ENCODE measurements around the gene TP73.

Gene TP73

DNA sequence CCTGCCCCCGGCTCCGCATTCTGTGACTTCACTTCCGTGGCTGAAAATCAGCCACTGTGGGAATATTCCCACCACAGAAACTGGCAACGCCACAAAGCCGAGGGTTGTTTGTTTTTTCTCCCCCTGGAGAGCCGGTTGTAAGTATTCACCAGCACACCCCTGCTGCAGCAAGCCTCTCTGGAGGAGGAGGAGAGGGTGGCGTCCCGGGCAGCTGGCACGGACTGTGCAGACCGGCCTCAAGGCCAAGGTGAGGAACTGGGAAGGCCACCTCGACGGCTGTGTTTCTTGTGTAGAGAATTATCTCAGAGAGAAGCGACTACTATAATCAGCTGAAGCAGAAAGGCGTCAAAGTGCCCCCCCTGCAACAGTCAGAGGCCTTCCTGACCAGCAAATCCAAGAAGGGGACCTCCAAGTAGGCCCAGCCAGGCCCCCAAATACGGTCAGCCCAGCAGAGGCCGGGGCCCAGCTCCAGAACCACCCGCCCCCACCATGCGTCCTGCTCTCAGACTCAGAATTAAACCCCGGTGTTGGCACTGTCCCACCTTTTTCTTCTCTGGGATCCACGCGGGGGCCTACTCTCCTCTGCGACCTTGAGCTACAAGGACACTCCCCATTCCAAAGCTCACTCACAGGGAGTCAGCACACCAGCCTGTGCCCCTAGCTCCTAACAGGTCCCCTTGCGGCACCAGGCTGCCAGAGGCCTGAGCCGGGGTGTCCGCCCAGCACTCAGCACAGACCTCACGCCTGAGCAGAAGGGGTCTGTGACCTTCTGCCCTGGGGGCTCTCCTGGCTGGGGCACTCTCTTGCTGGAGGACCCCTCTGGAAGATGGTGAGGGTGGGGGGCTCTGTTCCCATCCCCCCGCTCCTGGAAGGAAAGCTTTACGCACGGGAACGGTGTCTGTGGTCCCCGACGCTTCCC, 119.1 kb downstream of the TP73 start:
- DNase-seq, result no peak

DNA sequence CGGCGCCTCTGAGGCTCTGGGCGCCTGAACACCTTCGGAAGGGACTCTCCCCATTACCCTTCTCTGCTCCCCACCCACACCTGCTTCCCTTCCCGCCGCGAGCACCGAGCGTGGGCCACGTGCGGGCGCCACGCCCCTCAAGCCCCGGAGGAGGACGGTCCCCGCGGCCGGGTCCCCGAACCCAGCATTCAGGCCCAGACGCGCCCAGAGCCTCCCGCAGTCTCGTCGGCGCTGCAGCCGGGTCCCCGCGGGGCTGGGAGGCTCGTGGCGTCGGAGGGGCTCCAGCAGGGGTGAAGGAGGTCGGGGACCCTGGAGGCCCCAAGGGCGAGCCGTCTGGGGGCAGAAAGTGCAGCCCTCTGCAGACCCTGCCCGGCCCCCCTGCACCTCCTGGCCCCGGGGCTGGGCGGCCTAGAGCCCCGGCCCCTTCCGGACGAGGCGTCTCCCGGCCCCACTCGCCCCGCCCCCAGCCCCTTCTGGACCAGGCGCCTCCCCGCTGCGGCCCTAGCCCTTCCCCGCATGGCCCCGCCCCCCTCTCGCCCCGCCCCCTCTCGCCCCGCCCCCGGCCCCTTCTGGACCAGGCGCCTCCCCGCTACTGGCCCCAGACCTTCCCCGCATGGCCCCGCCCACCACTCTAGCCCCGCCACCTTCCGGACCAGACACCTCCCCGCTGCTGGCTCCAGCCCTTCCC, 119.9 kb downstream of the TP73 start:
- DNase-seq, result peak; percentile 39 to 51

DNA sequence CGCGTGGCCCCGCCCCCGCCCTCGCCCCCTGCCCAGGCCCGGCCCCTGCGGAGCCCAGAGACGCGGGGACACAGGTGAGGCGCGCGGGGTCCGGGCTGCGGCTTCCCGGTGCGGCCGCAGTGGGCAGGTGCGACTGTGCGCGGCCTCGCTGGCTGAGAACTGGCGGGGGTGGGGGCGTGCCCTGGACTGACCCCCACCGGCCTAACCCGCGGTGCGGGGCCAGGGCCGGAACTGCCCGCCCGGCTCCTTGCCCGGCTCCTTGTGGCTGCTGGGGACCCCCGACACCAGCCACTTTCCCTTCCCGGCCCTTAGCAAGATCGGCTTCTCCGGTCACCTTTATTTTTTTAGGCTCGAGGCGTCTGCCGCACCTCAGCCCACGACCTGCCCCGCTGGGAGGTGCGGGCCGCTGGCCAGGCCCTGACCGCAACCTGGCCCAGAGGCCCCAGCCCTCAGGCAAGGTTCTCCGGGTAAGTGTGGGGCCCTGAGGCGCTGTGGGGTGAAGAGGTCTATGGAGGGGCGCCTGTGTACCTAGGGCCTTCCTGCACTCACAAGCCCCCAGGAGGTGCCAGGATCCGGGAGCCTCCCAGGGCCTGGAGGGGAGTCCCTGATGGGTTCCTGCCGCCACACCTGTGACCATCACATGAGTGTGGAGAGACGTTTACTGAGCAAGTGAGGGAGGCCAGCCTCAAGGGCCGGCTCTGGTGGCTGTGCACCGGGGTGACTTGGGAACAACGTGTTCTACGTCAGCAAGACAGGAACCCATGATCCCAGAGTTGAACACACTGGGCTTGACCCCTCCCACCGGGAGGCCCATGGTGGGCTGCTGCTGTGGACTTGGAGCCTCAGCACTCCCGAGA, 120.6 kb downstream of the TP73 start, which contains the start of gene SMIM1:
Gene SMIM1, plus strand, starts transcription at position 35 of the 857 bp plus-strand sequence. CDS start 2,625 bp downstream, outside the sequence.
- DNase-seq, result no peak

DNA sequence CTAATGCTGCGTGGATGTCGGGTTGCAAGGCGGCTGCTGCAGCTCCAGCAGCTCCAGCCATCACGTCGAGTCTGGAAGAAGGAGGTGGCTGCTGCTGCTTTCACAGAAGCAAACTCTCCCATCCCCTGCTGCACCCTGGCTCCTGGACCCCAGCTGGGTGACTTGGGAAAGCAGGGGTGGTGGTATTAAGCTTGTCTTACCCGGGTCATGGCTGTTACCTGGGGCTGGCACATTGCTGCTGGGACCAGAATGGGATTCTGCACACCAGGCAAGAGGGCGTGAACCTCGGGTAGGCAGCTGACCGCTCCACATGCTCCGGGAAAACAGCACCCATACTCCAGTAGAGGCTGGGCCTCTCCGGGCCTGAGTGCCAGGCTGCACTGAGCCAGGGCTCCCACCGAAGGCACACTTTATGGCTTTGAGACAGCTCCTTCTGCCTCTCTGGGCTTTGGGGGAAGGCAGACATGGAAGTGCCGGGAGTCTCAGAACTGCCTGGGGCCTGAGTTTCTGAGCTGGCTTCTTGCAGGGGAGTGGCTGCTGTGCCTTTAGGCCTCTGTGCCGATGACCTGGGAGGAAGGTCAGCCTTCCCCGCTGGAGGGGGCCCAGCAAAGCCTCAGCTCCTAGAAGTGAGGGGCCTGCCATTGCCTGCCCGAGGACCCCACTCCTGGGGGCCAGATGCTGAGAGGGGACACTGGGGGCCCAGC, 121.4 kb downstream of the TP73 start:
- DNase-seq, result no peak

DNA sequence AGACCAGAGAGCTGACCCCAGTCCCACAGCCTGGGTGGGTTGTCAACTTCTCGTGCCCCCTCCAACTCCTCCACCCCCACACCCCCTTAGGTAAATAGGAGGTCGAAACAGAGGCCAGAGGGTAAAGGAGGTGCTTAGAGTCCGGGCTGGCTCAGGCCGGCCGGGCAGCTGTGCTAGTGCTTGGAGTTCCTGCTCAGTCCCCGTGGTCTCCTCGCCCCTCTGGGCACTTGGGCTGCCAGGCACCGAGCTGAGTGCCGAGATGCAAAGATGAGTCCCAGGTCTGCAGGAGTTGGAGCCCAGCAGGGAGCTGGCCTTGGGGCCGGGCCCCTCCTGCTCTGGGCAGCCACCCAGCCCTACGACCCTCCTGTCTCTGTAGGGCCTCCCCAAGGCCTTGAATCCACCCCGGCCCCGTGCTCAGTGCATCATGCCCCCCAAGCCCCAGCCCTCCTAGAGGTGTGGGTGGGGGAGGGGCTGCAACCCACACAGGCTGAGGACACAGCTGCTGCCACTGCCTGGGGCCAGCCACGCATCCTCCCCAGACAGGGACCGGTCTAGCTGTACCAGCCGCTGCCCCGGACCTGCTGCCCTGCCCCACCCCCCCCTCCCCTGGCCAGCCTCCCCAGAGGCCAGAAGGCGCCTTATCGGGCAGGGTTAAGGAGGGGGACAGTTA, 122.1 kb downstream of the TP73 start:
- DNase-seq, result no peak

DNA sequence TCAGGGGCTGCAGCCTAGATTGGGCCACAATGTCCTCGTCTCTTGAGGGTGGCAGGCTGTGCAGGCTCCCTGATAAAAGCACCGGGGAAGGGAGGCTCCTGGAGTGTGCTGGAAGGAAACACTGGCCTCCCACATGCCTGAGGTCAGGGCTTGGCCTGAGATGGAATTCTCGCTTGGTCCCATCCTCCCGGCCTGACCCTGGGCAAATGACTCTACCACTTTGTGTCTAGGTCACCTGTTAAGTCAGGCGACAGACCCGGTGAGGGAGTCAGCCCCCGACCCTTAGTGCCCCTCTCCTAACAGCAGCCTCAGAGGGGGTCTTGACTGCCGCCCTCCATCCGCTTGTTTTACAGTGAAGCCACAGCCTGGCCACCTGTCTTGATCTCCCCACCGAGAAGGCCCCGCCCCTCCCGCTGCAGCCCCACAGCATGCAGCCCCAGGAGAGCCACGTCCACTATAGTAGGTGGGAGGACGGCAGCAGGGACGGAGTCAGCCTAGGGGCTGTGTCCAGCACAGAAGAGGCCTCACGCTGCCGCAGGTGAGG, 122.7 kb downstream of the TP73 start:
- DNase-seq, result peak in 1 of 2 donors; percentile 12

DNA sequence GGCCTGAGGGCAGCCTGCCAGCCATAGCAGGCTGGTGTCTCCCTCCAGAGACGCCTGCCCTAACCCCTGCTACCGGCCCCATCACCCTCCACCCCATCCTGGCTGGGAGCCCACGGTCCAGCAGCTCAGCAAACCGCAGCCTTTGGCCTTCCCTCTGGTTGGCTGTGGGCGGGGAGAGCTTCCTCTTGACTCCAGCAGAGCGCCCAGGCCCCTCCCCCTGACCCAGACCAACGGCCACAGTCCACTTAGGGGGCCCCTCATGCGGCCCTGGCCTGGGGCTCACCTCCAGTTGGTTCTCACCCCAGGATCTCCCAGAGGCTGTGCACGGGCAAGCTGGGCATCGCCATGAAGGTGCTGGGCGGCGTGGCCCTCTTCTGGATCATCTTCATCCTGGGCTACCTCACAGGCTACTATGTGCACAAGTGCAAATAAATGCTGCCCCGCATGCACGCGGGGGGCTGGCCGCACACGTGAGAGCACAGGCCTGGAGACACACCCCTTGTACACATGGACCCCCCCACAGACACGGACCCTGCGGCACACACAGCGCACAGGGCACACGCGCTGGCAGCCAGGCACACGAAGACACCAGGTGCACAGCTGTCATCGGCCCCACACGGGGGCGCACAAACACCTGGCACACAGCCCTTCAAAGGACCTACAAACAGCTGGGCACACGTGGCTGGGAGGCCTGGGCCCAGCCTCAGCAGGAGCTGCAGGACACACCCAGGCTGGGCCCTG, 123.3 kb downstream of the TP73 start:
- peak; percentile 66 to 82 for DNase-seq

DNA sequence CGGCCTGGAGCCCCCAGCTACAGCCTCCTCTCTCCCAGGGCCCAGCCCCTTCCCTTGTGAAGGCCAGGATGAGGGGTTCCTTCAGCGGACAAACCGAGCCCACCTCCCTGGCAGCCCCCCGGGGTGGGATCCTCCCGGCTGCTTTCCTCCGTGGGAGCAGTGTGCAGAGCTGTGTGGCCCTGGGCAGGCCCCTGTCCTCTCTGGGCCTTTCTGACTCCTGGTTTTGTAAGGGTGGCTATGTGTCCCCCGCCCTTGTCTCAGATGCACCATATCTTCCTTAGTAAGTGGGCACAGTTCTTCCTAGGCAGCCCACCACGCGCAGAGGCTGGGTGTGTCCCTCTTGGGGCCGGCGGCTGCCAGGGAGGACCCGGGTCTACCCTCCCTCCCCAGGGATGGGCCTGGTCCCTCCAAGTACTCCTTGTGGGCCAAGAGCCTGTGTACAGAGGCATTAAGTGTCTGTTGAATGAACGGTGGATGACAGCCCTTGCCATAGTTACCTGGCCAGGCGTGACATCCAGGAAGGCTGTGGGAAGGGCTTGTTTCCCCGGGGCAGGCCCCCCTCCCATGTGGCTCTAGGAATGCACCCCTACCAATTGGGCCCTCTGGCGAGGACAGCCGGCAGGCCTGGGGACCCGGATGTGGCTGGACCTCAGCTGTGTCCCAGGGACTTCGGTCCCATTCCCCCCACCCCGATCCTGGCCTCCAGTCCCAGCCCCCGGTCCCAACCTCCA, 124.1 kb downstream of the TP73 start:
- no peak for DNase-seq

DNA sequence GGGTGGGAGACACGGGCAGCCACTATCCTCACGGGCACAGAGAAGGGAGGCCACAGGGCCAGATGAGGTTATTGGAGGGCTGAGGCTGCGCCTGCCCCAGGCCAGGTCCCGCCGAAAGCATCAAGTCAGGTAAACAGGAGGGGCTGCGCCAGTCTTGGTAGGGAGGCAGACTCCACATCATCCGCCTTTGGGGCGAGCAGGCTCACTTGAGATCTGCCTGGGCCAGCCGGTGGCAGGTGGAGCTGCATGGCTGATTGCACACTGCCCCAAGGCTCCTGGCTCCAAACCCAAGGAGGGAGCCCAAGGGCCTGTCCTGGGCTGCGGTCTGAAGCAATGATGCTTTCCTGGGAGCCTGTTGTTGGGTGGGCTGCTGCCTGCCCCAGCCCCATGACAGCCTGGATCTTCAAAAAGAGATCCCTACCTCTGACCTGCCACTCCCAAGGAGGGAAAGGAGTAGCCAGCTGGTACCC, 124.8 kb downstream of the TP73 start:
- no peak for DNase-seq

DNA sequence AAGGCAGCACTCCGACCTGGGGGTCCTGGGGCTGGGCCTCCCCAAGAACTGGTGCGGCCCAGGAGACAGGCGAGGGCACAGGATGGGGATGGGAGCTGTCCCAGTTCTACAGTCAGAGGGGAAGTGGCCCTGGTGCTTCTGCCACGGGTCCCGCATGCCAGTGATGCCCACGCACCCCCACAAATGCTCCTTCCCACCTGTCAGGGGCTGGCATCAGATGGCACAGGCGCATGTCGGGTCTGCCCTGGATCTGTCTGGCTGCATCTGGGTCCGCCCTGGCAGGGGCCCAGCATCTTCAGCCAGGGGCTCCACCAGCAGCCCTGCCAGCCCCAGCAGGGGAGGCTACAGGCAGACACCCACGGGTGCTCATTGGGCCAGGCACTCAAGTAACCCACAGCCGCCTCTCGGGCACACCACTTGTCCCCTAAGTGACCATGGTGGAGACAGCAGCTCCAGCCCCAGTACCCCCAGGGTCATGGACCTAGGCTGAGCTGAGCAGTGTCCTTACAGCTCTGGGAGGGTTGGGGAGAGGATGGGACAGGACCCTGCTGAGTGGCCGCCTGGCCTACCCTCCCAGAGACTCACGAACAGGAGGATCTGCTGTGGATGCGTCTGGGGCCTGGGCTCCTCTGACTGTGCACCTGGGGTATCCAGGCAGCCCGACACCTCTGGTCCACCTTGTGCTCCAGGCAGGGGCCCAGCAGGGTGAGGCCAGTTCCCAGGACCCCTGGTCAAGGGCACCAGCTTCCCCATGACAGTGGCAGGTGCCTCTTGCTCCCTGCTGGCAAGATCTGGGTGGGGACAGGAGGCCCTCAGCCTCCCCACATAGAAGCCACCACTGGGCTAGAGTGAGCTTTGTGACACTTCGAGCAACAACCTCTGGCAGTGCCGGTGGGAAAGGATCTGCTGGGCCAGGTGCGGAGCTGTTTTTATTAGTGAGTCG, 125.6 kb downstream of the TP73 start:
- no peak for DNase-seq

DNA sequence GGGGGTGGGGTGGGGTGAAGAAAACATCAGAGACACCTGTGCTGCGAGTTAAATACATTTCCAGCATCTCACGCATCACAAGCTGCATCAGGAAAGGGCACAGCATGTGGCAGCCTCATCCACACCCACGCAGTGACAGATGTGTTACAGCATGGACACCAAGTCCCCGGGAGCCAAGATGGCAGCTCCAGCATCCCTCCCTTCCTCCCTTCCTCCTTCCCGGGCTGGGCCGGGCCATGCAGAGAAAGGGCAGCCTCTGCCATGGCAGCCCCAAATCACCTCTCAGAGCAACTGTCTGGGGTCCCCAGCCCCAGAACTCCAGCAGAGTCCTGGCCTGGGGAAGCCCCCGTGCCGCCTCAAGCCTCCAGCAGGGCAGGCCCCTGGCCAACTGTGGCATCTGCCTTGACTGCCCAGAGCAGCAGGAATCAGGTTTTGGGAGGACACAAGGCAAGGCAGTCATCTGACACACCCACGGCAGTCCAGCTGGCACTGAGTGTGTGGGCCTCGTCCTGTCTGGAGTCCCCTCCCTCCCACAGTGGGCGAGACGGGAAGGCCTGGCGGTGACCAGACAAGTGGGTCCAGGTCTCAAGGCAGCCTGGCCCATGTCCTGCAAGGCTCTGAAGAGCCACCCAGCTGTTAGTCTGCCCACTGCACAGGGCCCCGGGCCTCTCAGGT, 126.4 kb downstream of the TP73 start:
- DNase-seq, result peak; percentile 34 to 74

DNA sequence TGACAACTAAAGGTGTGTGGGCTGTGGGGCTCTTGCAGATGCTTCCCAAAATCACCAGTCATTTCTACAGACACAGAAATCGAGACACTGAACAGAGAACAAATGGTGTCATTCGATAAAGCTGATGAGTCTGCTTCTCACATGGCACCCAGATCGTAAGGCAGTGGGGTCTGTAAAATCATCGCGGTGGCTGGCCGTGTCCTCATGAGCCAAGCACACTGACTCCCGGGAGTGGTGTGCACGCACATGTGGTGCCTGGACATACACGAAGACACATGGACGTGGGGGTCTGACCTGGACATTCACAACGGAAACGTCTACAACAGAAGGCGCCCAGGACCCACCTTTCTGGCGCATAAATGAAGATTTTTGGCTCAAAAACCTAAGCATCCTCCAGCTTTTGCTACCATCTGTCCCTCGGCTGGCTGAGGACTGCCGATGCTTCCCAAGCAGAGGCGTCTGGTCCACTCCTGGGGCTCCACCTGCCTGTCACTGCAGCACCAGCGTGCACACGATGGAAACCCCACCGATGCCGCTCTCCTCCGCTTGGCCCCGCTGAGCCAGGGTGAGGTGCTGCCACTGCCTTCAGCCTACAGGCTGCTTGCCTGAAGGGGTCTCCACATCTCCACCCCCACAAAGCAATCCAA, 127.1 kb downstream of the TP73 start:
- no peak for DNase-seq

DNA sequence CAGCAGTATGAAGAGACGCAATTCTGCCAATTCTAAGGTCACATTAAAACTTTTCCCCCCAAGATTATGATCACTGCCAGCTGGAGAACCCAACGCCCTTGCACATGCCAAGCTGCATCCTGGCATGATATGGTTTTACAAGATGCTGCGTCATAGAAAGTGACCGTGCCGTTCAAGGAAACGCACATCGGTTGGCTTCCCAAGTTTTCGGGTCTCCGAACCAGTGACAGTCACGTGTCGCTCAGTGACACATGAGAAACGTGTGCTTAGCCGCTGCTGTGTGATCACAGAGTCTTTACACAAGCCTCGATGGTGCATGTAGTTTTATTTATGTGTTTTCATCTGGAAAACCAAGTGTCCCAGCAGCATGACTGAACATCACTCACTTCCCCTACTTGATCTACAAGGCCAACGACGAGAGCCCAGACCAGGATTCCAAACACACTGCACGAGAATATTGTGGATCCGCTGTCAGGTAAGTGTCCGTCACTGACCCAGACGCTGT, 127.6 kb downstream of the TP73 start:
- no peak for DNase-seq

DNA sequence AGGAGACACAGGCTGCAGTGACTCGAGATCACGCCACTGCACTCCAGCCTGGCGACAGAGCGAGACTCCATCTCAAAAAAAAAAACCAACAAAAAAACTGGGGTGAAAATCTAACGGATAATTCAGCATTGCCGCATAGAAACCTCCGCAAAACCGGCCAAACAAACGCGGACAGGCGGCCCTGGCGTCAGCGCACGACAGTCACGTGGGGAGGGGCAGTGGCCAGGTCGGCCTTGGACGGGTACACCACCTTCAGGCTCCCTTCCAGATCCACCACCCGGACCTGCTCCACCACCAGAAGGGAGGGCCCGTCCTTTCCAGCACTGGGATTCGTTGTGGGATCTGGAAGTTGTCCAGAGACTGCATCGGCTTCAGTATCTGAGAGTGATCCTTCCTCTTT, 128.6 kb downstream of the TP73 start:
- DNase-seq, result no peak

DNA sequence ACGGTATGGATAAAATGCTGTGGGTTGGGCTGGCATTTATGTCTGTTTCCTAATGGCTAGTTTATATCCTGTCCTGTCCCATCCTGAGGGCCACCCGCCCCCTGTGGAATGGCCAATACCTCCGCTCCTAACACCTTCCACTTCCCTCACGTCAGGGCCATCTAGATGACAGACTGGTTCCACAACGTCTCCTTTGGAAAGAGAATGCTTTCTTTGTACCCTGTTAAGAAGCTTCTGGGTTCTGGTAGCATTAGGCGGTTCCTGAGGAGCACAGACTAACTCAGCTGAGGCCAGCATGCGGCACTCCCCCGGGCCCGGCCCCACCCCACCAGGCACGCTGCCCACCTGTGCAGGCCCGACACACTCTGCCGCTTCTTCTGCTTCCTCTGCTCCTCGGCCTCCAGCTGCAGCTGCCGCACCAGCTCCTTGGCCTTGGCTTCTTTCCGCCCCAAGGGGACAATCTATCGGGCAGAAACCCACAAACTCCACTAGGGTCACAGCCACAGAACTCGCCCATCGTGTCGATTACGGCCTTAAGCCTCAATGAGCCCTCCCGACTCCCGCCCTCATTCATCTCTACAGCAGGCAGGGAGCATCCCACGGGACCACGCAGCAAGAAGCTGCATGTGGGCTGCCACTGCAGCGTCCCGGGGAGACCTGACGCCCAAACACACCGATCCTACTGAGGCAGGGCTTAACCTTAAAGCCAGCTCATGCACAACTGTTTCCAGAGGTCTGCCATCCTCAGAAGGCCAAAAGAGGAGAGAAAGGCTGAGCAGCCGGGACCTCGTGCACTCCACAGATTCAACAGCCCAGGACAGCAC, 131.5 kb downstream of the TP73 start:
- no peak for DNase-seq

DNA sequence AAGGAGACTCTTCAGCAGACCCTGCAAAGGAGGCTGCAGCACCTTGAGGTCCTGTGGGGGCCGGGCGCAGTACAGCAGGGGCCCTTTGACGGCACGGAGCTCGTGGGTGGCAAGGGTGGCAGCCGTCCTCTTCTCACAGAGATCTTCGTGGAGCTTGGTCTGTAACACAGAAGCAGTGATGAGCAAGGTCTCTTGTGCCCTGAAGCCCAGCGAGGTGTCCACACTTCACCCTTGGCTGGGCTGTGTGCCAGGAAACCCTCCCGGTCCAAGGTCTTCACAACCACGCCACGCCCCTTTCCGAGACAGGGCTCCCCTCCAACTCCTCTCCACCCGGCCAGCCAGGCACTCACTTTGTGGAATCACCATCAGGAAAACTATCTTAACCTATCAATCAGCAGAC, 132.7 kb downstream of the TP73 start:
- DNase-seq, result no peak
